ELF-1 (cell line): ENCODE results near the gene CIAO2B.
"Not testable (repeated sequence)": the region's sequence is repeated elsewhere in the genome, so short reads cannot be mapped to it uniquely, and the experiment has no call there.

ENCODE experiments used
- DNase-seq: peaks from one replicate; pipeline ENCODE4 v3.0.0-alpha.2; 2016; ENCODE audit warnings: low read depth, low spot score

The CIAO2B gene

GRCh38 chr16:66934138-66934838 is at the start of gene CIAO2B:
Gene CIAO2B, minus strand, starts transcription at chr16:66934402. Its CDS starts 38 bp downstream, at chr16:66934364.
- DNase-seq, result peak; percentile 86

DNA sequence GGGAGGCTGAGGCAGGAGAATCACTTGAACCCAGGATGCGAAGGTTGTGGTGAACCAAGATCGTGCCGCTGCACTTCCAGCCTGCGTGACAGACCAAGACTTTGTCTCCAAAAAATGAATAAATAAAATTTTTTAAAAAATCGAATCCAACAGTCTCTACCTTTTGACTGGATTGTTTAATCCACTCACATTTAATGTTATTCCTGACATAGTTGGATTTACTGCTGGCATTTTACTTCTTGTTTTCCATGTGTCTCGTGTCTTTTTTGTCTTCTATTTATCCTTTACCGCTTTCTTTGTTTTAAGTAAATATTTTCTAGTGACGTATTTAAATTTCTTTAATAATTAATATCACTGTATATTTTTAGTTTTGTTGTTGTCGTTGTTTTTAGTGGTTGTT is 48.8 kb upstream of the CIAO2B start:
- no peak for DNase-seq

DNA sequence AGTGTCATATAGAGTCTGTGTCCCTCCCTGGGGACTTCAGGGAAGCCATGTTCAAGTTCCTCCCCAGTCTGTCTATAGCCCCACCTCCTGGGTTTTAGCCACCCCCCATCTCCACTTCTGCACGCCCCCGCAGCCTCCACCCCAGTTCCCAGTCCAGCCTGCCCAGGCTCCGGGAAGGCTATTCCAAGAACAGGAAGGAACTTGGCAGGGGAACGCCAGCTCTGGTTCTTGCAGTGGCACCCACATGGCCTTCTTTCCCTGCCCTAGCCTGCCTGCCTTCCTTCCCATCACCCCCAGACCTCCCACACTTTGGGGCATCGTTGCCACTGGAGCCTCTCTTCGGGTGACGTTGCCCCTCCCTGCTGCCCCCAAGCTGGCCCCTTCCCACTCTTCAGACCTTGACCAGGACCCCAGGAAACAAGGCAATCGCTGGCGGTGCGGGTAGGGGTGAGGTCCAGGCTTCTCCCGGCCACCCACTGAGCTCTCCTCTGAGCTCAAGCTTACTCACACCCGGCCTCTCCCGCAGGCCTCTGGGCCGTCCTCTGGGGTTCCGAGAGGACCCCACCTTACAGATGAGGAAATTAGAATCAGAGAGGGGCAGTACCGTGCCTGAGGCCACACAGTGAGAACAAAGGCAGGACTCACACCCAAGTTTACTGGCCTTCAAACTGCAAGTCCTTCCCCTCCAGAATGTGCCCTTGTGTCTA is 45.0 kb upstream of the CIAO2B start:
- DNase-seq, result no peak

GRCh38 chr16:66977341-66978113 is 43.3 kb upstream of the CIAO2B start:
- DNase-seq, result peak; percentile 91

DNA sequence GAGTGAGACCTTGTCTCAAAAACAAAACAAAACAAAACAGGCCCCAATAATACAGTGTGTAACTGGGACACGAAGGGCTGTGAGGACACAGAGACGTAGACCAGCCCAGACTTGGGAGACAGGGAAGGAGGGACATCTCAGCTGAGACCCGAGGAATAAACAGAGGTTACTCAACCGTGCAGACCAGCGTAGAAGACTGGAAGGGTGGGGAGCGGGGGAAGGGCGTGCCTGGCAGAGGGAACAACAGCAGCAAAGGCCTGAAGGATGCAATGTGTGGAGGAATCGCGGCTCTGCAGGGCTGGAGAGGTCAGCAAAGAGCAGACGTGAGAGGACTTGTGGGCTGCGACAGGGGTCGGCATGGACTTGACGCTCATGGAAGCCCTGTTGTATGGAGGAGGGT is 42.5 kb upstream of the CIAO2B start:
- no peak for DNase-seq

- DNase-seq, result no peak
Measured at GRCh38 chr16:66975302-66975893, 41.2 kb upstream of the CIAO2B start.

DNA sequence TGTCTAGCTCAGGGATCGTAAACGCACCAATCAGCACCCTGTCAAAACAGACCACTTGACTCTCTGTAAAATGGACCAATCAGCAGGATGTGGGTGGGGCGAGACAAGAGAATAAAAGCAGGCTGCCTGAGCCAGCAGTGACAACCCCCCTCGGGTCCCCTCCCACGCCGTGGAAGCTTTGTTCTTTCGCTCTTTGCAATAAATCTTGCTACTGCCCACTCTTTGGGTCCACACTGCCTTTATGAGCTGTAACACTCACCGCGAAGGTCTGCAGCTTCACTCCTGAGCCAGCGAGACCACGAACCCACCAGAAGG is 40.7 kb upstream of the CIAO2B start:
- not testable (repeated sequence) for DNase-seq

DNA sequence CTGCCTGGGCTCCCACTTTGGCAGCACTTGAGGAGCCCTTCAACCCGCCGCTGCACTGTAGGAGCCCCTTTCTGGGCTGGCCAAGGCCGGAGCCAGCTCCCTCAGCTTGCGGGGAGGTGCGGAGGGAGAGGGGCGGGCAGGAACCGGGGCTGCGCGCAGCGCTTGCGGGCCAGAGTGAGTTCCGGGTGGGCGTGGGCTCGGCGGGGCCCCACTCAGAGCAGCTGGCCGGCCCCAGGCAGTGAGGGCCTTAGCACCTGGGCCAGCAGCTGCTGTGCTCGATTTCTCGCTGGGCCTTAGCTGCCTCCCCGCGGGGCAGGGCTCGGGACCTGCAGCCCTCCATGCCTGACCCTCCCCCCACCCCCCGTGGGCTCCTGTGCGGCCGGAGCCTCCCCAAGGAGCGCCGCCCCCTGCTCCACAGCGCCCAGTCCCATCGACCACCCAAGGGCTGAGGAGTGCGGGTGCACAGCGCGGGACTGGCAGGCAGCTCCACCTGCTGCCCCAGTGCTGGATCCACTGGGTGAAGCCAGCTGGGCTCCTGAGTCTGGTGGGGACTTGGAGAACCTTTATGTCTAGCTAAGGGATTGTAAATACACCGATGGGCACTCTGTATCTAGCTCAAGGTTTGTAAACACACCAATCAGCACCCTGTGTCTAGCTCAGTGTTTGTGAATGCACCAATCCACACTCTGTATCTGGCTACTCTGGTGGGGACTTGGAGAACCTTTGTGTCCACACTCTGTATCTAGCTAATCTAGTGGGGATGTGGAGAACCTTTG is 40.1 kb upstream of the CIAO2B start:
- DNase-seq, result not testable (repeated sequence)

GRCh38 chr16:66973716-66974115 is 39.5 kb upstream of the CIAO2B start:
- no peak for DNase-seq

DNA sequence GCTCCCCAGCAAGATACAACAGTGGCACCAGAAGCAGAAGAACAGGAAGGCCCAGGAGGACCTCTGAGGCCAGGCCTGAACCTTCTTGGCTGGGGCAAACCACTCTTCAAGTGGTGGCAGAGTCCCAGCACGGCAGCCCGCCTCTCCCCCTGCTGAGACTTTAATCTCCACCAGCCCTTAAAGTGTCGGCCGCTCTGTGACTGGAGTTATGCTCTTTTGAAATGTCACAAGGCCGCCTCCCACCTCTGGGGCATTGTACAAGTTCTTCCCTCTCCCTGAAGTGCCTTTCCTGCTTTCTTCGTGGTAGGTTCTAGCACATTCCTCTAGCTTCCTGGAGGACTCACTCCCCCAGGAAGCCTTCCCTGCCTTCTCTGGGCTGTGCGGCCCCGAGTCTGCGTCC is 38.8 kb upstream of the CIAO2B start:
- peak; percentile 18 for DNase-seq

DNA sequence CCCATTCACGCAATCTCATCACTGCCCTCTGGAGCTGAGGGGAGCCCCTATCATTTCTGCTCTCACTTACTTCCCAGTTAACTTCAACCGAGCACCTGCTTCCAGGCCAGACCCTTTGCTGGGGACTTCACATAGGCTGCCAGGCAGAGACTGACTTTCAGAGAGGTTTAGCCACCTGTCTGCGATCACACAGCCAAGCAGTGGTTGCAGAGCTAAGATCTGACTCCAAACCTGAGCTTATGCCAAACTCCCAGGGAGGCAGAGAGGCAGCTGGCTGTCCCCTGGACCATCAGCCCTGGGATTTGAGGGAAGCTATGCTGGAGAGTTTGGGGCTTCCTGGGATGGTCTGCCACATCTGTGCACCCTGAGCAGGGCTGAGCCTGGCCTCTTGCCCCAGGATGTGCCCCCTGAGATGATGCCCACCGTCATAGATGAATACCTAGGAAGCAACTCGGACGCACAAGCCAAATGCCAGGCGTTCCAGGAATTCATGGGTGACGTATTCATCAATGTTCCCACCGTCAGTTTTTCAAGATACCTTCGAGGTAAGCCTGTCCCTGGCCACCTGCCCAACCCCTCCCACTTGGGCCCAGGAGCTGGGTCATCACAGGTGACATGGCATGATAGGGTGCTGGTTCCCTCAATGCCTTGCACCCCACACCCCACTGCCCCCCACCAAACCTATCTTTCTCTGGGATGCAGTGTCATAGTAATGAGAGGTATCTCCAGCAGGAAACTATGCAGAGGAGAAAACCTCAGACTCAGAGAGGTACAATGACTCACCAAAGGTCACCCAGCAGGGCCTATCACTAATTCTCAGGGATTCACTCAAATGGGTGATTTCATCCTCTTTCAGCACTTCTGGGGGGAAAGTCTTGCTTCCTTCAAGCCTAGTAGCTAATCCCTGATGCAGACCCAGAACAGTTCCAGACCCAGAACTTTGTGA is 36.8 kb upstream of the CIAO2B start:
- no peak for DNase-seq

GRCh38 chr16:66968847-66969246 is 34.6 kb upstream of the CIAO2B start:
- no peak for DNase-seq

- DNase-seq, result no peak
Measured at GRCh38 chr16:66964049-66964448, 29.8 kb upstream of the CIAO2B start.

DNA sequence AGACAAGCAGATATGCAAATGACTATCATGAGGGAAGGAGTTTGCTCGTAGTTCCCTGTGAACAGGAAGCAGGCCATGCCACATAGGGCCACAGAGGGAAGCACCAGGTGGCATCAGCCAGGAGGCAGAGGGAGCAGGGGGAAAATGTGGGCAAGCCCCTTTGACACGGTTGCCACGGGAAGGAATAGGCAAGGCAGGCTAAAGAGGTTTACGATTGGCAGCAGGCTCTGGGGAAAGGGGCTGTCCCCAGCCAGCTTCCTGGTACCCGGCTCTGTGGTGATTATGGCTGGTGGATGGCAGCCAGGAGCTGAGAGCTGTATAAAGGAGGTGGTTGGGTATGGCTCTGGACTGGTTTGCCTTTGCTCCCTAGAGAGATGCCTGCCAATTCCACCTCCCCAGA is 27.7 kb upstream of the CIAO2B start:
- no peak for DNase-seq

DNA sequence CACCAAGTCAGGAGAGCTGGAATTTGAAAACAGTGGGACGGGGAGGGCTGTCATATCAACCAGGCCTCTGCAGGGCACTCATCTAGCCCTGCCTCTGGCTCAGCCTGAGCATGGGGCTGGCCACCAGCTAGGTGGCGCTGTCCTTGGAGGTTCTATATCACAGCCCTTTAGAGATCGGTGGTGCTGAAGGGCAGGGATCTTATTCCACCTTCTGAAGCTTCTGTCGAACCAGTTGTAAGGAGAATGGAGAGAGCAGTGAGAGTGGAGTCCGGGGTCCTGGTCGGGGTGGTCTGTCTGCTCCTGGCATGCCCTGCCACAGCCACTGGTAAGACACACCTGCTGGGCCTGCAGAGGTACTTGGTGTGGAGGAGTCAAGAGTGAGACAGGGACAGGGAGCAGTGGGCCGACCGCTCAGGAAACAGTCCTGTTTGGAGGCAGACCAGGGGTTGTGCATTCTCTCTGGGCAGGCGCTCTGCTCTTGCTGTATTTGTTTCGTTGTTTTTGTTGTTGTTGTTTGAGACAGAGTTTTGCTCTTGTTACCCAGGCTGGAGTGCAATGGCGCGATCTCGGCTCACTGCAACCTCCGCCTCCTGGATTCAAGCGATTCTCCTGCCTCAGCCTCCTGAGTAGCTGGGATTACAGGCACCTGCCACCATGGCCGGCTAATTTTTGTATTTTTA is 27.0 kb upstream of the CIAO2B start, which contains the start of gene CES3:
Gene CES3 (plus strand): TSS at position 202 of the 680 bp plus-strand sequence. CDS start 42 bp downstream, at position 244.
- peak; percentile 90 for DNase-seq

GRCh38 chr16:66960270-66960669 is 26.1 kb upstream of the CIAO2B start:
- no peak for DNase-seq

DNA sequence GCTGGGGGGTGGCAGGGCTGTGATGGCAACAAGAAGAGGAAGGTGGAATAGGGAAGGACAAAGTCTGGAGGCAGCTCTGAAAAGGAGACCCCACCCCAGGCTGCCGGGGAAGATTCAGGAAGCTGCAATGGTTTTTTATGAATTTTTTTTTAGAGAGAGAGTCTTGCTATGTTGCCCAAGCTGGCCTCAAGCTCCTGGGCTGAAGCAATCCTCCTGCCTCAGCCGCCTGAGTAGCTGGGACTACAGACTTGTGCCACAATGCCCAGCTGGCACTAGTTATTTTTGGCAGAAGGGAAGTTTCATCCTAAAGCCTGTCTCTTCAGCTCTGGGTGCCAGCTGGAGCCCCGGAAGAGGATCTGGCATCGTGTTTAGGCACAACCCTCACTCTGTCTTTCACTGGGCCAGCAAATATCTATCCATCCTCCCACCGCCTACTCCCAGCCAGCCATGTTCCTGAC is 25.5 kb upstream of the CIAO2B start:
- DNase-seq, result no peak

DNA sequence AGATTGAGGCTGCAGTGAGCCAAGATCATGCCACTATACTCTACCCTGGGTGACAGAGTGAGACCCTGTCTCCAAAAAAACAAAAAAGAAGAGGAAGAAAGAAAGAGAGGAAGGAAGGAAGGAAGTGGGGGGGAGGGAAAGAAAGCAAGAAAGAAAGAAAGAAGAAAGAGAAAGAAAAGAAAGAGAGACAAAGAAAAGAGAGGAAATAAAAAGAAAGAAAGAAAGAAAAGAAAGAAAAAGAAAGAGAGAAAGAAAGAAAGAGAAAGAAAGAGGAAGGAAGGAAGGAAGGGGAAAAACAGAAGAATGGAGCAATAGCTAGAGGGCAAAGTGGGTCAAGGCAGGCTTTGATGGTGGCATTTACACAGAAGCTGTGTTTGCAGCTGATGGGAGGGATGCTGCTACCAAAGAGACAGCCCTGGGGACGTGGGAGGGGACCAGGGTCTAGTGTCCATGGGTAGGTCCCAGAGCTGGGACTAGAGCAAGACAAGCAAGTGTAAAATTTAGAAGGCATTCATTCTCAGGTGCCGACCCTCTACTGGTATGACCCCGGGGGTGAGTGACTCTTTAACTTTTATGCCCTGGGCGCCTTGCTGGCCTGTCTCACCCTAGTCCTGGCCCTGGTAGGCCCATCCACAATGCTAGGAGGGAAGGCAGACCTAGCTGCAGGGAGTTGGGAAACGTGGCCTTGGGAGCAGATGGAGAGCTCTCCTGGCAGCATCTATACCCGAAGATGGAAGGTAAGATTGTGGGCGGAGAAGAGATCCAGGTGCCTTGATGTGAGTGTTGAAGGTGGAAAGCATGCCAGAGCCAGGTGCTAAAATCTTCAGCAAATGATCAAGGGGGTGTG is 24.9 kb upstream of the CIAO2B start:
- DNase-seq, result no peak

- not testable (repeated sequence) for DNase-seq
Measured at GRCh38 chr16:66956154-66956457, 21.9 kb upstream of the CIAO2B start.
